ENCODE measurements around the gene GDAP2. TPM values are rescaled to one million over a fixed set of nuclear protein-coding genes. Genes with fewer than 3 reads are reported as not detected.
"Not testable (repeated sequence)": the region's sequence is repeated elsewhere in the genome, so short reads cannot be mapped to it uniquely, and the experiment has no call there.

Gene GDAP2
- total and polyA plus RNA-seq, 4 donors: 3.1 to 38.8 (median 18.5) TPM

- Histone ChIP-seq H3K36me3 (ENCODE audit: control insufficient read depth in 1 of 2, insufficient read depth in 2 of 2, low read length in 1 of 2) (peaks cover 8 to 19% of the 10 kb centered on the region in 2 donors), H3K27ac (ENCODE audit: low read depth in 1 of 2, low read length in 2 of 2) (no peak overlapping the region), H3K4me1 (ENCODE audit: control insufficient read depth in 1 of 2, insufficient read depth in 2 of 2, low read length in 2 of 2) (no peaks in the 10 kb centered on the region), H3K27me3 (ENCODE audit: control insufficient read depth in 1 of 2, insufficient read depth in 2 of 2, low read length in 1 of 2) (no peaks in the 10 kb centered on the region), H3K4me3 (ENCODE audit: low read length in 2 of 2) (no peak overlapping the region), H3K9me3 (ENCODE audit: control insufficient read depth, low read length) (no peaks in the 10 kb centered on the region)
- no peak for ATAC-seq (ENCODE audit: low FRiP score)
- WGBS, 2 donors: 91% methylated on average over 1 of the region's 1 CpG
- intact Hi-C loops (cut with DNase I): no loop called here
- DNase-seq: no peak
These were observed 23.0 kb upstream of the GDAP2 start for GRCh38 chr1:117952386-117952785.

- Histone ChIP-seq H3K9me3 (ENCODE audit: control insufficient read depth, low read length) (no peaks in the 10 kb centered on the region), H3K27ac (ENCODE audit: low read depth in 1 of 2, low read length in 2 of 2) (no peak overlapping the region), H3K4me3 (ENCODE audit: low read length in 2 of 2) (no peak overlapping the region), H3K4me1 (ENCODE audit: control insufficient read depth in 1 of 2, insufficient read depth in 2 of 2, low read length in 2 of 2) (no peaks in the 10 kb centered on the region), H3K27me3 (ENCODE audit: control insufficient read depth in 1 of 2, insufficient read depth in 2 of 2, low read length in 1 of 2) (no peaks in the 10 kb centered on the region), H3K36me3 (ENCODE audit: control insufficient read depth in 1 of 2, insufficient read depth in 2 of 2, low read length in 1 of 2) (peaks cover 10 to 14% of the 10 kb centered on the region in 2 donors)
- no peak for DNase-seq
- 82 to 90% methylated on average over 2 of the region's 2 CpGs for WGBS, 2 donors
- intact Hi-C loops (cut with DNase I): no loop called here
- ATAC-seq (ENCODE audit: low FRiP score): no peak
These were observed 12.9 kb upstream of the GDAP2 start for GRCh38 chr1:117942293-117942692.

GRCh38 chr1:117933769-117934168 lies 4.3 kb upstream of the GDAP2 start:
- 49 to 67% methylated on average over 2 of the region's 2 CpGs for WGBS, 2 donors
- Histone ChIP-seq H3K27me3 (ENCODE audit: control insufficient read depth in 1 of 2, insufficient read depth in 2 of 2, low read length in 1 of 2) (no peaks in the 10 kb centered on the region), H3K36me3 (ENCODE audit: control insufficient read depth in 1 of 2, insufficient read depth in 2 of 2, low read length in 1 of 2) (peaks cover 2 to 5% of the 10 kb centered on the region in 2 donors), H3K9me3 (ENCODE audit: control insufficient read depth, low read length) (no peaks in the 10 kb centered on the region), H3K4me1 (ENCODE audit: control insufficient read depth in 1 of 2, insufficient read depth in 2 of 2, low read length in 2 of 2) (no peaks in the 10 kb centered on the region), H3K27ac (ENCODE audit: low read depth in 1 of 2, low read length in 2 of 2) (no peak overlapping the region), H3K4me3 (ENCODE audit: low read length in 2 of 2) (no peak overlapping the region)
- no peak for DNase-seq
- intact Hi-C loops (cut with DNase I): no loop called here
- ATAC-seq (ENCODE audit: low FRiP score): no peak

GRCh38 chr1:117932576-117932975 lies 3.2 kb upstream of the GDAP2 start:
- ATAC-seq (ENCODE audit: low FRiP score) (no peak), DNase-seq (no peak)
- intact Hi-C loops (cut with DNase I): no loop called here
- H3K27ac ChIP-seq (ENCODE audit: low read depth in 1 of 2, low read length in 2 of 2): no peak overlapping the region
- H3K4me3 ChIP-seq (ENCODE audit: low read length in 2 of 2): no peak overlapping the region
- H3K36me3 ChIP-seq (ENCODE audit: control insufficient read depth in 1 of 2, insufficient read depth in 2 of 2, low read length in 1 of 2): peaks cover 0 to 2% of the 10 kb centered on the region in 2 donors
- 95 to 96% methylated on average over 4 of the region's 4 CpGs for WGBS, 2 donors
- H3K9me3 ChIP-seq (ENCODE audit: control insufficient read depth, low read length): no peaks in the 10 kb centered on the region
- no peaks in the 10 kb centered on the region for H3K27me3 ChIP-seq (ENCODE audit: control insufficient read depth in 1 of 2, insufficient read depth in 2 of 2, low read length in 1 of 2)
- H3K4me1 ChIP-seq (ENCODE audit: control insufficient read depth in 1 of 2, insufficient read depth in 2 of 2, low read length in 2 of 2): peaks cover 0 to 4% of the 10 kb centered on the region in 2 donors

GRCh38 chr1:117930484-117930883 lies 1.1 kb upstream of the GDAP2 start:
- peaks cover 0 to 4% of the 10 kb centered on the region in 2 donors for H3K4me1 ChIP-seq (ENCODE audit: control insufficient read depth in 1 of 2, insufficient read depth in 2 of 2, low read length in 2 of 2)
- intact Hi-C loops (cut with DNase I): no loop called here
- no peaks in the 10 kb centered on the region for H3K27me3 ChIP-seq (ENCODE audit: control insufficient read depth in 1 of 2, insufficient read depth in 2 of 2, low read length in 1 of 2)
- no peak for DNase-seq
- H3K9me3 ChIP-seq (ENCODE audit: control insufficient read depth, low read length): no peaks in the 10 kb centered on the region
- 7 to 10% methylated on average over 6 of the region's 6 CpGs for WGBS, 2 donors
- H3K36me3 ChIP-seq (ENCODE audit: control insufficient read depth in 1 of 2, insufficient read depth in 2 of 2, low read length in 1 of 2): peaks cover 0 to 2% of the 10 kb centered on the region in 2 donors
- ATAC-seq (ENCODE audit: low FRiP score): no peak
- H3K4me3 ChIP-seq (ENCODE audit: low read length in 2 of 2): peak overlapping the region; percentile 68 to 79
- no peak overlapping the region for H3K27ac ChIP-seq (ENCODE audit: low read depth in 1 of 2, low read length in 2 of 2)

- Histone ChIP-seq H3K27ac (ENCODE audit: low read depth in 1 of 2, low read length in 2 of 2) (no peak overlapping the region), H3K4me1 (ENCODE audit: control insufficient read depth in 1 of 2, insufficient read depth in 2 of 2, low read length in 2 of 2) (peaks cover 0 to 4% of the 10 kb centered on the region in 2 donors), H3K36me3 (ENCODE audit: control insufficient read depth in 1 of 2, insufficient read depth in 2 of 2, low read length in 1 of 2) (peaks cover 0 to 2% of the 10 kb centered on the region in 2 donors), H3K4me3 (ENCODE audit: low read length in 2 of 2) (peak overlapping the region; percentile 68 to 79), H3K9me3 (ENCODE audit: control insufficient read depth, low read length) (no peaks in the 10 kb centered on the region), H3K27me3 (ENCODE audit: control insufficient read depth in 1 of 2, insufficient read depth in 2 of 2, low read length in 1 of 2) (no peaks in the 10 kb centered on the region)
- no peak for DNase-seq
- intact Hi-C loops (cut with DNase I): no loop called here
- ATAC-seq (ENCODE audit: low FRiP score): no peak
- WGBS, 2 donors: 0 to 1% methylated on average over 12 of the region's 12 CpGs
These were observed 689 bp upstream of the GDAP2 start for GRCh38 chr1:117930173-117930447.

- peak in 1 of 2 donors; percentile 77 for DNase-seq
- no peaks in the 10 kb centered on the region for H3K9me3 ChIP-seq (ENCODE audit: control insufficient read depth, low read length)
- no peaks in the 10 kb centered on the region for H3K36me3 ChIP-seq (ENCODE audit: control insufficient read depth in 1 of 2, insufficient read depth in 2 of 2, low read length in 1 of 2)
- 0% methylated on average over 24 of the region's 24 CpGs for WGBS, 2 donors
- peak; percentile 86 for ATAC-seq (ENCODE audit: low FRiP score)
- H3K4me3 ChIP-seq (ENCODE audit: low read length in 2 of 2): peak overlapping the region; percentile 68 to 69
- no peaks in the 10 kb centered on the region for H3K27me3 ChIP-seq (ENCODE audit: control insufficient read depth in 1 of 2, insufficient read depth in 2 of 2, low read length in 1 of 2)
- intact Hi-C loops (cut with DNase I): no loop called here
- peaks cover 0 to 4% of the 10 kb centered on the region in 2 donors for H3K4me1 ChIP-seq (ENCODE audit: control insufficient read depth in 1 of 2, insufficient read depth in 2 of 2, low read length in 2 of 2)
- H3K27ac ChIP-seq (ENCODE audit: low read depth in 1 of 2, low read length in 2 of 2): peak overlapping the region in 1 of 2 donors; percentile 76
These were observed 509 bp downstream of the GDAP2 start for GRCh38 chr1:117928881-117929342.

- no peak for DNase-seq
- 94 to 97% methylated on average over 3 of the region's 3 CpGs for WGBS, 2 donors
- H3K36me3 ChIP-seq (ENCODE audit: control insufficient read depth in 1 of 2, insufficient read depth in 2 of 2, low read length in 1 of 2): no peaks in the 10 kb centered on the region
- intact Hi-C loops (cut with DNase I): no loop called here
- H3K4me3 ChIP-seq (ENCODE audit: low read length in 2 of 2): no peak overlapping the region
- no peaks in the 10 kb centered on the region for H3K9me3 ChIP-seq (ENCODE audit: control insufficient read depth, low read length)
- no peak overlapping the region for H3K27ac ChIP-seq (ENCODE audit: low read depth in 1 of 2, low read length in 2 of 2)
- H3K27me3 ChIP-seq (ENCODE audit: control insufficient read depth in 1 of 2, insufficient read depth in 2 of 2, low read length in 1 of 2): no peaks in the 10 kb centered on the region
- peaks cover 0 to 4% of the 10 kb centered on the region in 2 donors for H3K4me1 ChIP-seq (ENCODE audit: control insufficient read depth in 1 of 2, insufficient read depth in 2 of 2, low read length in 2 of 2)
- no peak for ATAC-seq (ENCODE audit: low FRiP score)
These were observed 3.4 kb downstream of the GDAP2 start for GRCh38 chr1:117925981-117926380.

GRCh38 chr1:117922717-117923116 lies 6.7 kb downstream of the GDAP2 start:
- DNase-seq; H3K27ac ChIP-seq (ENCODE audit: low read depth in 1 of 2, low read length in 2 of 2); H3K4me3 ChIP-seq (ENCODE audit: low read length in 2 of 2); H3K27me3 ChIP-seq (ENCODE audit: control insufficient read depth in 1 of 2, insufficient read depth in 2 of 2, low read length in 1 of 2); intact Hi-C loops (cut with DNase I); H3K9me3 ChIP-seq (ENCODE audit: control insufficient read depth, low read length); H3K4me1 ChIP-seq (ENCODE audit: control insufficient read depth in 1 of 2, insufficient read depth in 2 of 2, low read length in 2 of 2); H3K36me3 ChIP-seq (ENCODE audit: control insufficient read depth in 1 of 2, insufficient read depth in 2 of 2, low read length in 1 of 2); ATAC-seq (ENCODE audit: low FRiP score): not testable (repeated sequence)
- whole genome bisulfite sequencing, 2 donors: 88 to 92% methylated on average over 7 of the region's 7 CpGs

Measured in aorta (tissue), 5 donors.